HepG2 (cell line): ENCODE measurements around the gene PPP4C. TPM values are rescaled to one million over a fixed set of nuclear protein-coding genes. Genes with fewer than 3 reads are reported as not detected.

ENCODE experiments used
- E2F2 ChIP-seq: sonication (generic); formaldehyde crosslinking; IDR thresholded peaks from 2 replicates; pipeline ENCODE4 v1.4.0; 2020; ENCODE audit warnings: missing genetic modification reagents, borderline replicate concordance
- HNRNPK ChIP-seq: fragments of 200-400 bp; formaldehyde crosslinking; IDR thresholded peaks from 2 replicates; pipeline ENCODE4 v1.6.1; 2018; ENCODE audit warnings: low read length, low read depth, moderate library complexity, mild to moderate bottlenecking; ENCODE audit not compliant: poor library complexity, severe bottlenecking
- HOXA3 ChIP-seq: sonication (generic); formaldehyde crosslinking; IDR thresholded peaks from 2 replicates; pipeline ENCODE4 v1.5.0; 2020; ENCODE audit warnings: missing genetic modification reagents
- KLF16 ChIP-seq, 2 experiments: sonication (generic) in 1 of 2; formaldehyde crosslinking in 1 of 2; IDR thresholded peaks; 2 replicates each; pipeline versions ENCODE4 v1.6.1 to v1.8.0; 2016 to 2023; ENCODE audit warnings: missing genetic modification reagents in 2 of 2, missing compliant biosample characterization in 1 of 2
- NR0B2 ChIP-seq: sonication (generic); formaldehyde crosslinking; IDR thresholded peaks from 2 replicates; pipeline ENCODE4 v1.4.0; 2020; ENCODE audit warnings: mild to moderate bottlenecking, missing genetic modification reagents
- POGK ChIP-seq: sonication (generic); formaldehyde crosslinking; conservative IDR thresholded peaks from 2 replicates; pipeline ENCODE4 v1.8.0; 2022; ENCODE audit warnings: mild to moderate bottlenecking, moderate library complexity, missing genetic modification reagents
- SMAD3 ChIP-seq: sonication (generic); formaldehyde crosslinking; IDR thresholded peaks from 2 replicates; pipeline ENCODE4 v1.4.0; 2020; ENCODE audit warnings: missing genetic modification reagents
- SMARCC2 ChIP-seq: fragments of 450-650 bp; IDR thresholded peaks from 2 replicates; pipeline ENCODE4 v1.6.1; 2017; ENCODE audit warnings: antibody characterized with exemption, mild to moderate bottlenecking
- TAF1 ChIP-seq: sonication (generic); formaldehyde crosslinking; IDR thresholded peaks from 2 replicates; pipeline ENCODE4 v1.4.0; 2020; ENCODE audit warnings: missing genetic modification reagents
- TFE3 ChIP-seq: IDR thresholded peaks from 2 replicates; pipeline ENCODE4 v1.6.1; 2016
- UBTF ChIP-seq: sonication (generic); formaldehyde crosslinking; IDR thresholded peaks from 2 replicates; pipeline ENCODE4 v1.4.0; 2020; ENCODE audit warnings: mild to moderate bottlenecking, missing genetic modification reagents
- ZNF136 ChIP-seq: sonication (generic); formaldehyde crosslinking; IDR thresholded peaks from 2 replicates; pipeline ENCODE4 v1.8.1; 2022; ENCODE audit warnings: low read depth, mild to moderate bottlenecking, moderate library complexity, missing genetic modification reagents
- ZNF24 ChIP-seq: fragments of 450-650 bp; IDR thresholded peaks from 2 replicates; pipeline ENCODE4 v1.6.1; 2017; ENCODE audit warnings: antibody characterized with exemption, mild to moderate bottlenecking
- ZNF329 ChIP-seq: sonication (generic); formaldehyde crosslinking; IDR thresholded peaks from 2 replicates; pipeline ENCODE4 v1.9.0; 2021; ENCODE audit warnings: low read depth, mild to moderate bottlenecking, missing genetic modification reagents
- polyA plus RNA-seq, 8 experiments: library from polyadenylated mRNA; depleted of rRNA in 3 of 8; stranded (reverse) in 7 of 8; unstranded in 1 of 8; fragments of >200 nt; fragmentation: Illumina TruSeq in 4 of 8; extraction: Trizol in 4 of 8; gene quantifications; 2 replicates each; pipeline versions ENCODE4 v1.2.1 to v1.2.3, GENCODE V29; 2011 to 2016; ENCODE audit warnings: low read depth in 4 of 8, missing spikeins in 1 of 8, mixed read lengths in 1 of 8; ENCODE audit not compliant: insufficient read depth in 1 of 8
- total RNA-seq, 5 experiments: library from RNA; depleted of rRNA; stranded (reverse); fragments of >200 nt; fragmentation: Illumina TruSeq; extraction: Trizol; gene quantifications; 2 replicates each; pipeline ENCODE4 v1.2.3, GENCODE V29; 2016; ENCODE audit warnings: low read depth in 1 of 5

The PPP4C gene
- total and polyA plus RNA-seq, 2 of the 13 experiments (the other 11 are each of a cell fraction or from before 2014, with no cell fraction given): 176 to 220 TPM

GRCh38 chr16:30091474-30092372 is 15.9 kb downstream of the PPP4C start, which contains the start of gene TBX6 (continued):
- TF ChIP-seq NR0B2 (no peak), TAF1 (CRISPR knock-in tag) (peak; percentile 74), TFE3 (CRISPR knock-in tag) (no peak), ZNF24 (no peak), HNRNPK (no peak), ZNF136 (CRISPR knock-in tag) (peak; percentile 37; the same call in 1 of the 2 replicates), HOXA3 (CRISPR knock-in tag) (peak; percentile 88), UBTF (CRISPR knock-in tag) (peak; percentile 85), KLF16 (CRISPR knock-in tag; IDR thresholded peaks at IDR 0.05) (peak in 1 of 2 experiments; percentile 37; a peak in 1 of 4 replicates), ZNF329 (0 out of 2 replicates have a peak, but pooled peaks have one; percentile 26), POGK (peak; percentile 74), SMARCC2 (no peak), E2F2 (CRISPR knock-in tag) (peak; percentile 47; the same call in 1 of the 2 replicates), SMAD3 (CRISPR knock-in tag) (peak; percentile 88)
